GM12878 (cell line): ENCODE data around the gene PLA2G3. TPM values are rescaled to one million over a fixed set of nuclear protein-coding genes. Genes with fewer than 3 reads are reported as not detected.

Experiments
- ATAC-seq: fragments of 200-7000 bp; cut with Tn5 transposase; 3 replicates; pipeline ENCODE4 v1.9.1; 2020; ENCODE audit warnings: mild to moderate bottlenecking, moderate library complexity
- BruUV-seq: library from RNA; stranded (reverse); fragments of 400-500 nt; replicated peaks from 2 replicates; lab custom pipeline; 2021; lab: Mats Ljungman, UMichigan
- CTCF ChIA-PET: fragments of 300-600 bp; sonication (Branson Sonifier 250); formaldehyde crosslinking; extraction: SDS; loops from one replicate; lab custom pipeline; 2021; ENCODE audit warnings: inconsistent platforms; lab: Yijun Ruan, JAX
- POLR2A ChIA-PET: fragments of 350-600 bp; formaldehyde crosslinking; extraction: SDS; loops from one replicate; lab custom pipeline; 2021; ENCODE audit warnings: inconsistent platforms; lab: Charles Lee
- RAD21 ChIA-PET: fragments of 300-600 bp; sonication (Branson Sonifier 250); formaldehyde crosslinking; loops from one replicate; lab custom pipeline; 2023; ENCODE audit warnings: antibody characterized with exemption; ENCODE audit not compliant: unreplicated experiment; lab: Charles Lee
- SMC1A ChIA-PET: fragments of 300-600 bp; sonication (Branson Sonifier 250); formaldehyde crosslinking; loops from one replicate; lab custom pipeline; 2023; ENCODE audit not compliant: unreplicated experiment, uncharacterized antibody; lab: Charles Lee
- DNase-seq: peaks from one replicate; pipeline ENCODE4 v3.0.0-alpha.2; 2011; ENCODE audit warnings: low read depth, low spot score
- FAIRE-seq: peaks from 3 replicates; lab custom pipeline; 2011; peaks lifted over from hg19 to GRCh38; lab: Jason Lieb, UNC
- H2AFZ ChIP-seq: 2 replicates; pipeline ENCODE4 v1.6.0; 2011; ENCODE audit warnings: low read depth, low read length, control low read depth; ENCODE audit not compliant: control insufficient read depth
- H3K27ac ChIP-seq: 2 replicates; pipeline ENCODE4 v1.5.1; 2011; ENCODE audit warnings: control low read depth; ENCODE audit not compliant: control insufficient read depth, insufficient read depth
- H3K27me3 ChIP-seq, 2 experiments: replicated peaks in 1 of 2; 2 replicates each; pipeline versions ENCODE4 v1.6.0 to v1.6.1; 2011; ENCODE audit warnings: low read length in 1 of 2; ENCODE audit not compliant: control insufficient read depth in 2 of 2, insufficient read depth in 2 of 2
- H3K36me3 ChIP-seq, 2 experiments: 2 replicates each; pipeline ENCODE4 v1.5.1; 2011; ENCODE audit warnings: low read length in 1 of 2; ENCODE audit not compliant: control insufficient read depth in 2 of 2, insufficient read depth in 2 of 2
- H3K4me1 ChIP-seq: 2 replicates; pipeline ENCODE4 v1.6.1; 2011; ENCODE audit warnings: mild to moderate bottlenecking, low read length, moderate library complexity, mixed read lengths; ENCODE audit not compliant: control insufficient read depth, insufficient read depth
- H3K4me2 ChIP-seq: 2 replicates; pipeline ENCODE4 v1.6.0; 2011; ENCODE audit warnings: control low read depth; ENCODE audit not compliant: control insufficient read depth, insufficient read depth
- H3K4me3 ChIP-seq: fragments of 200-600 bp; sonication (generic); 2 replicates; pipeline ENCODE4 v1.5.1; 2016
- H3K79me2 ChIP-seq: 2 replicates; pipeline ENCODE4 v1.6.0; 2011; ENCODE audit warnings: low read length; ENCODE audit not compliant: control insufficient read depth, insufficient read depth
- H3K9ac ChIP-seq: 2 replicates; pipeline ENCODE4 v1.8.0; 2011; ENCODE audit warnings: low read length, control low read depth, mixed read lengths; ENCODE audit not compliant: control insufficient read depth, insufficient read depth
- H3K9me3 ChIP-seq: replicated peaks from 3 replicates; pipeline ENCODE4 v1.5.1; 2011; ENCODE audit warnings: mild to moderate bottlenecking, low read length; ENCODE audit not compliant: control insufficient read depth, insufficient read depth
- H4K20me1 ChIP-seq: 2 replicates; pipeline ENCODE4 v1.6.0; 2011; ENCODE audit not compliant: control insufficient read depth, insufficient read depth
- BCL11A ChIP-seq: IDR thresholded peaks from 2 replicates; pipeline ENCODE4 v1.6.1; 2011; ENCODE audit warnings: low read depth, low read length
- CHD1 ChIP-seq: IDR thresholded peaks from 2 replicates; pipeline ENCODE4 v1.6.1; 2012; ENCODE audit warnings: low read depth, low read length, improper control_type of control experiment
- NFYB ChIP-seq: IDR thresholded peaks from 2 replicates; pipeline ENCODE4 v1.6.1; 2011; ENCODE audit warnings: low read depth, mild to moderate bottlenecking, low read length, improper control_type of control experiment, moderate library complexity; ENCODE audit not compliant: insufficient read depth
- NR2C1 ChIP-seq: fragments of 450-650 bp; IDR thresholded peaks from 2 replicates; pipeline ENCODE4 v1.6.1; 2017; ENCODE audit warnings: antibody characterized with exemption, mild to moderate bottlenecking, moderate library complexity
- PML ChIP-seq: IDR thresholded peaks from 2 replicates; pipeline ENCODE4 v1.6.1; 2012; ENCODE audit warnings: low read length, inconsistent platforms
- POLR2AphosphoS2 ChIP-seq: IDR thresholded peaks from 2 replicates; pipeline ENCODE4 v1.6.1; 2011; ENCODE audit warnings: low read depth, mild to moderate bottlenecking, low read length, improper control_type of control experiment, moderate library complexity
- RAD21 ChIP-seq: IDR thresholded peaks from 2 replicates; pipeline ENCODE4 v1.6.1; 2011; ENCODE audit warnings: mild to moderate bottlenecking, low read depth, low read length, moderate library complexity; ENCODE audit not compliant: insufficient read depth
- SIX5 ChIP-seq: IDR thresholded peaks from 2 replicates; pipeline ENCODE4 v1.6.1; 2011; ENCODE audit warnings: mild to moderate bottlenecking, low read depth, low read length, moderate library complexity; ENCODE audit not compliant: severe bottlenecking
- SKIL ChIP-seq: fragments of 450-650 bp; IDR thresholded peaks from 2 replicates; pipeline ENCODE4 v1.6.1; 2017; ENCODE audit warnings: mild to moderate bottlenecking, low read depth, inconsistent platforms; ENCODE audit not compliant: poor library complexity, severe bottlenecking
- SMAD1 ChIP-seq: fragments of 450-650 bp; IDR thresholded peaks from 2 replicates; pipeline ENCODE4 v1.6.1; 2018; ENCODE audit warnings: mild to moderate bottlenecking, low read depth; ENCODE audit not compliant: partially characterized antibody
- WRNIP1 ChIP-seq: IDR thresholded peaks from 2 replicates; pipeline ENCODE4 v1.6.1; 2011; ENCODE audit warnings: low read depth, low read length, improper control_type of control experiment, borderline replicate concordance
- ZNF24 ChIP-seq: fragments of 450-650 bp; IDR thresholded peaks from 2 replicates; pipeline ENCODE4 v1.6.1; 2017; ENCODE audit warnings: antibody characterized with exemption, mild to moderate bottlenecking
- ZNF592 ChIP-seq: fragments of 450-650 bp; IDR thresholded peaks from 2 replicates; pipeline ENCODE4 v1.6.1; 2017; ENCODE audit warnings: mild to moderate bottlenecking, moderate library complexity
- WGBS: methylation state at CpG from one replicate; pipeline ENCODE4 v1.1.6; 2016; ENCODE audit warnings: low lambda C conversion rate; ENCODE audit not compliant: insufficient replicate concordance, insufficient coverage; ENCODE audit errors: missing lambda C conversion rate; 5-methylcytosine and 5-hydroxymethylcytosine counted together
- in situ Hi-C: fragments of 300-500 bp; cut with MboI; formaldehyde crosslinking; loops from 9 replicates; pipeline ENCODE4 v1.14.3; 2018; ENCODE audit warnings: mixed read lengths
- intact Hi-C: fragments of 100-400 bp; cut with micrococcal nuclease; formaldehyde crosslinking; loops from one replicate; pipeline ENCODE4 v1.14.2; 2022; ENCODE audit not compliant: unreplicated experiment
- polyA plus RNA-seq, 11 experiments: library from polyadenylated mRNA; depleted of rRNA in 4 of 11; unstranded in 6 of 11; stranded (reverse) in 5 of 11; fragments of >200 nt; fragmentation: Nextera tagmentation in 4 of 11; fragmentation: Illumina TruSeq in 1 of 11; extraction: Ambion mirVana in 4 of 11; extraction: Trizol in 1 of 11; gene quantifications; 1 replicate in 1 of 11; 2 replicates in 10 of 11; pipeline versions ENCODE4 v1.2.1 to v1.2.3, GENCODE V29; 2011 to 2016; ENCODE audit warnings: inconsistent platforms in 2 of 11, missing spikeins in 2 of 11, low read depth in 1 of 11
- total RNA-seq, 4 experiments: library from RNA; depleted of rRNA in 3 of 4; stranded (reverse); fragments of >200 nt in 3 of 4; fragmentation: Illumina TruSeq in 1 of 4; extraction: Trizol in 1 of 4; gene quantifications; 2 replicates each; pipeline versions ENCODE4 v1.2.1 to v1.2.3, GENCODE V29; 2013 to 2021

PLA2G3 gene
- total and polyA plus RNA-seq, 10 of the 15 experiments (the other 5 are each of a cell fraction or from before 2014, with no cell fraction given): 0.04 TPM; not detected in 9

GRCh38 chr22:31094741-31095140 lies 45.6 kb downstream of the PLA2G3 start:
- H3K27me3 ChIP-seq: no peaks in the 10 kb centered on the region
- intact Hi-C loops (no loop called here), in situ Hi-C loops (no loop called here)
- no peak overlapping the region for H3K9ac ChIP-seq
- POLR2A ChIA-PET: interaction anchor here (1.7 kb wide), 1 partner anchor 12 kb away, joined by 4 read pairs; no protein-coding TSS in a partner anchor
- FAIRE-seq: no peak
- ATAC-seq: no peak
- BruUV-seq: no TSS peak
- H3K4me2 ChIP-seq: no peak overlapping the region
- 89% methylated on average over 7 of the region's 7 CpGs for WGBS
- no peak overlapping the region for H3K27ac ChIP-seq
- H3K79me2 ChIP-seq: no peaks in the 10 kb centered on the region
- H2AFZ ChIP-seq: no peak overlapping the region
- SMC1A ChIA-PET: interaction anchor here (0.7 to 1.4 kb wide), 2 partner anchors 10 to 992 kb away, joined by 3 to 4 read pairs; no protein-coding TSS in a partner anchor
- TF ChIP-seq WRNIP1 (no peak), SIX5 (no peak), SKIL (no peak), NFYB (no peak), RAD21 (no peak), NR2C1 (no peak), BCL11A (no peak), PML (no peak), ZNF592 (no peak), ZNF24 (no peak), CHD1 (no peak), POLR2AphosphoS2 (no peak), SMAD1 (no peak)
- CTCF ChIA-PET: interaction anchor here (1.1 to 1.8 kb wide), 4 partner anchors 10 to 219 kb away, joined by 3 to 5 read pairs (median 4); no protein-coding TSS in a partner anchor
- H4K20me1 ChIP-seq: no peaks in the 10 kb centered on the region
- DNase-seq: no peak
- H3K36me3 ChIP-seq: peaks cover 0 to 4% of the 10 kb centered on the region in 2 experiments; a peak in 3 of 4 replicates
- no peaks in the 10 kb centered on the region for H3K4me1 ChIP-seq
- no peak overlapping the region for H3K4me3 ChIP-seq
- RAD21 ChIA-PET: interaction anchor here (1.3 kb wide), 1 partner anchor 11 kb away, joined by 3 read pairs; no protein-coding TSS in a partner anchor
- no peaks in the 10 kb centered on the region for H3K9me3 ChIP-seq
